HepG2 (cell line): ENCODE measurements around the gene SAMD14. TPM values are rescaled to one million over a fixed set of nuclear protein-coding genes. Genes with fewer than 3 reads are reported as not detected.

Source experiments
- AHDC1 ChIP-seq: sonication (generic); formaldehyde crosslinking; IDR thresholded peaks from 2 replicates; pipeline ENCODE4 v1.5.1; 2020; ENCODE audit warnings: mild to moderate bottlenecking, missing genetic modification reagents, borderline replicate concordance
- CSRNP1 ChIP-seq: sonication (generic); formaldehyde crosslinking; IDR thresholded peaks from 2 replicates; pipeline ENCODE4 v1.8.1; 2023; ENCODE audit warnings: mild to moderate bottlenecking, missing genetic modification reagents
- HOXA5 ChIP-seq: sonication (generic); formaldehyde crosslinking; IDR thresholded peaks from 2 replicates; pipeline ENCODE4 v1.4.0; 2020; ENCODE audit warnings: missing genetic modification reagents
- KDM6A ChIP-seq: IDR thresholded peaks from 2 replicates; pipeline ENCODE4 v1.6.1; 2016; ENCODE audit warnings: low read depth
- RELA ChIP-seq: sonication (generic); formaldehyde crosslinking; IDR thresholded peaks from 2 replicates; pipeline ENCODE4 v1.4.0; 2020; ENCODE audit warnings: missing genetic modification reagents
- ZFP62 ChIP-seq: sonication (generic); formaldehyde crosslinking; IDR thresholded peaks from 2 replicates; pipeline ENCODE4 v1.4.0; 2020; ENCODE audit warnings: missing genetic modification reagents
- ZNF282 ChIP-seq: fragments of 450-650 bp; IDR thresholded peaks from 2 replicates; pipeline ENCODE4 v1.6.1; 2018; ENCODE audit not compliant: partially characterized antibody
- ZNF430 ChIP-seq: sonication (generic); formaldehyde crosslinking; IDR thresholded peaks from 2 replicates; pipeline ENCODE4 v1.9.0; 2021; ENCODE audit warnings: mild to moderate bottlenecking, missing genetic modification reagents
- ZNF713 ChIP-seq: sonication (generic); formaldehyde crosslinking; IDR thresholded peaks from 2 replicates; pipeline ENCODE4 v1.4.0; 2020; ENCODE audit warnings: mild to moderate bottlenecking, missing genetic modification reagents
- ZNF775 ChIP-seq: sonication (generic); formaldehyde crosslinking; IDR thresholded peaks from 2 replicates; pipeline ENCODE4 v1.4.0; 2020; ENCODE audit warnings: missing genetic modification reagents, mild to moderate bottlenecking, moderate library complexity, borderline replicate concordance
- ZNF816 ChIP-seq: sonication (generic); formaldehyde crosslinking; IDR thresholded peaks from 2 replicates; pipeline ENCODE4 v1.8.0; 2022; ENCODE audit warnings: missing genetic modification reagents, mild to moderate bottlenecking, borderline replicate concordance
- polyA plus RNA-seq, 8 experiments: library from polyadenylated mRNA; depleted of rRNA in 3 of 8; stranded (reverse) in 7 of 8; unstranded in 1 of 8; fragments of >200 nt; fragmentation: Illumina TruSeq in 4 of 8; extraction: Trizol in 4 of 8; gene quantifications; 2 replicates each; pipeline versions ENCODE4 v1.2.1 to v1.2.3, GENCODE V29; 2011 to 2016; ENCODE audit warnings: low read depth in 4 of 8, missing spikeins in 1 of 8, mixed read lengths in 1 of 8; ENCODE audit not compliant: insufficient read depth in 1 of 8
- total RNA-seq, 5 experiments: library from RNA; depleted of rRNA; stranded (reverse); fragments of >200 nt; fragmentation: Illumina TruSeq; extraction: Trizol; gene quantifications; 2 replicates each; pipeline ENCODE4 v1.2.3, GENCODE V29; 2016; ENCODE audit warnings: low read depth in 1 of 5

Gene SAMD14
- total and polyA plus RNA-seq, 2 of the 13 experiments (the other 11 are each of a cell fraction or from before 2014, with no cell fraction given) = 0.07 to 0.22 TPM

- TF ChIP-seq AHDC1 (CRISPR knock-in tag) (no peak), KDM6A (CRISPR knock-in tag) (no peak), ZNF816 (CRISPR knock-in tag) (no peak), RELA (CRISPR knock-in tag) (no peak), ZNF713 (CRISPR knock-in tag) (no peak), CSRNP1 (CRISPR knock-in tag) (no peak), ZNF775 (CRISPR knock-in tag) (no peak), ZNF430 (CRISPR knock-in tag) (no peak), HOXA5 (no peak), ZFP62 (no peak), ZNF282 (no peak)
These were observed 24.6 kb upstream of the SAMD14 start (continued) for GRCh38 chr17:50154604-50155003.
